Measurements from ENCODE around the gene MEIOSIN. TPM values are rescaled to one million over a fixed set of nuclear protein-coding genes. Genes with fewer than 3 reads are reported as not detected.

The MEIOSIN gene
- total RNA-seq, 1 donor from 2014 or later, result not detected

DNA sequence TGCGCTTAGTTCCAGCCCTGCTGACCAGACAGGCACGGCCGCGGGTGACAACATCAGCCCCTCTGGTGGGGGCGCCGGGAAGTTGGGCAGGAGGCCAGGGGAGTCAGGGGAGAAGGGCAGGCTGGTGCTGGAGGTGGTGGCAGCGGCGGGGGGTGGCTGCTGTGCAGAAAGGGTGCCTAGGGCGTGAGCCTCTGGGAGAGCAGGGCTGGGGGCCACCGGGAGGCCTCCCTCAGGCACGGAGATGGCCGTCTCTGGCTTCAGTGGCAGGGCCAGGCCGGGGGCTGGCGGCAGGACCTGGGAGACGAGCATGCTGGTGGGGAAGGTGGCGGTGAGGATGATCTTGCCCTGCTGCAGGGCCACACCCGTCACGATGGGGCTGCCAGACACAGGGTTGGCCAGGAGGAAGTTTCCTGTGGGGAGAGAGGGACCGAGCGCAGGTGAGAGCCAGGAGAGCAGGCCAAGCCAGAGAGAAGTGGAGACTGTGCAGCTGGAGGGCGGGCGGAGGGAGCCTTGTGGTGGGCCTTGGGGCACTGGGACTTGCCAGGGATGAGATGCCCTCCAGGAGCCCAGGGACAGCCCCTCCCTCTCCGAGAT, 32.6 kb downstream of the MEIOSIN start:
- no peak for DNase-seq

DNA sequence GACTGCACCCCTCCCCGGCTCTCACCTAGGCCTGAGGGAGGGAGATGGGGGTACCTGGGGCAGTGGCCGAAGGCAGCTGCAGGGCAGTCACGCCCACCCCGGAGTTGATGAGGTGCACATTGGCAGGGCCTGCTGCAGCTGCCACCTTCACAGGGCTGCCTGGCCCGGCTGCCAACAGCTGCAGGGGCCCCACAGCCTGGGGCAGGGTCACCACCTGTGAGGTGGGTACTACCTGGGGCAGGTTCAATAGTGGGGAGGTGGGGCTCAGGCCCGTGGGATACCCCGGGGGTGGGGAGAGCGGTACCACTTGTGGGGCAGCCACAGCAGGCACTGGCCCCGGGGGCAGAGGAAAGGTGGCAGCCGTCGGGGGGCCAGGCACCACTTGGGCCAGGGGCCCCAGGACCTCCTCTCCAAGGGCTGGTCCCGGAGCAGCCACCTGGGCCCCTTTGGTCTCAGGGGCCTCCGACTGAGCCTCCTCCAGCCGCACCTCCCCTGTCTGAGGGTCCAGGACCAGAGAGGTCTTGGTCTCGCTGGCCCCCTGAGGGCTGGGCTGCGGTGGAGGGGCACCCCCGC, 33.1 kb downstream of the MEIOSIN start:
- DNase-seq, result no peak

DNA sequence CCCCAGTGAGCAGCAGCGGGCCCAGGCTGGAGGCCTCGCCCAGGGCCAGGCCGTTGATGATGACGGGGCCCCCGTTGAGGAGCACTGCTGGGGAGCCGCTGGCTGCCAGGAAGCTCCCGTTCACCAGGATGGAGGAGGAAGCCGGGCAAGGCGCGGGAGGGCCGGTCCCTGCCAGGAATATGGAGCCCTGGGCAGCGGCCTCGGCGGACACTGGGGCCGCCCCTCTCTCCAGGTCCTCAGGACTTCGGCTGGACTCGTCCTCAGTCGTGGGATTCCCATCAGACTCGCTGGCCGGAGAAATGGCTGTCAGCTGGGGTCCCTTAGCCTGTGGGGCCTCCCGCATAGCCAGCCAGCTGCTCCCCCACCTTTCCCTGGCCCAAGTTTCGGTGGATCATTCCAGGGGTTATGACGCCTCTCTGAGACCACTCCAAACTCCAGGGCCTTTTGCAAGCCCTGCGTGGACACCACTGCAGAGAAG, 33.7 kb downstream of the MEIOSIN start:
- DNase-seq, result peak; percentile 39

DNA sequence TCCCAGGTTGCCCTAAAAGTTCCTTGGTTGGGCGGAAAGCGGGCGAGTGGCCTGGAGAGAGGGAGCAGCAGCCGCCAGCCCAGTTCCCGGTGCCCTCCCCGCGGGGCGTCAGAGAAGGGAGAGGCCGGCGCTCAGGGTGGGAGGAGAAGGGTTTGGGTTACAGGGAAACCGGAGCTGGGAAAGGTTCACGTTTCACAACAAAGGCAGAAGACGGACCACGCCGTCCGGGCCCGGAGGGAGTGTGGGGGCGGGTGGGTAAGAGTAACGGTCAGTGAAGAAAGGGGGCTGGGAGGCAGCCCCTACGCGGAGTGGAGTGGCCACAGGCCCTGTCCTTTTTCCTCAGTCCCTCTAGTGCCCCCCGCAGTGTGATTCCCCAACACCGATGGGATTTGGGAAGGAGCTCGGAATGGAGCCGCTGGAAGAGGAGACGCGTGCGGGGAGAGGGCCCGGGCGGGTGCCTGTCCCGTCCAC, 34.2 kb downstream of the MEIOSIN start:
- DNase-seq, result peak; percentile 63

DNA sequence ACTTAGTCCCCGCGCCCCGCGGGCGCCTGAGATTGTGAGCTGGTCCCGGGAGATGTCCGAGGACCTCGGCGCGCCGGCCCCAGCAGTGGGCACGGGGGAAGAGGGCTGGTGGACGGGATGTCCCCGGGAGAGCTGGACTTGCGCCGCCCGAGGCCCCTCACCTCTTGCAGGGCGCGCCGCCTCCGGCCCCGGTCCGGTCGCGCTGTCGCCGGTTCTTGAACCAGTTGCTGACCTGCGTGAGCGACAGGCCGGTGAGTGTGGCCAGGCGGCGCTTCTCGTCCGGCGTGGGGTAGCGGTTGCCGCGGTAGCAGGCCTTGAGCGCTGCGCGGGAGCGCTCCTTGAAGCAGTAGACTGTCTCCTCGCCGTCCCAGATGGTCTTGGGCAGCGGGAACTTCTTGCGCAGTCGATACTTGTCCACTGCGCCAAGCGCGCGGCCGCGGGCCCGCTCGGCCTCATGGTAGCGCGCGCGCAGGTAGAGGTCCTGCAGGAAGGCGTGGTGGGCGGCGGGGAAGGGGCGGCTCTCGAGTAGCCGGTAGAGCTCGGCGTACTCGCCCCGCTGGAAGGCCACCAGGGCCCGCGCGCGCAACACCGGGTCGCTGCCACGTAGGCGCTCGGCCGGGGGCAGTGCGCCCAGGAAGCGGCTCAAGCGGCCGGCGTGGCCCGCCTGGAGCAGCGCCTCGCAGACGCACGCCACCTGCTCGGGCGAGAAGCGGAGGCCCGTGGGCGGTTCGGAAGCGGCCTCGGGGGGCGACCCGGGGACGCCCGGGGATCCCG, 34.8 kb downstream of the MEIOSIN start:
- DNase-seq, result peak; percentile 78

DNA sequence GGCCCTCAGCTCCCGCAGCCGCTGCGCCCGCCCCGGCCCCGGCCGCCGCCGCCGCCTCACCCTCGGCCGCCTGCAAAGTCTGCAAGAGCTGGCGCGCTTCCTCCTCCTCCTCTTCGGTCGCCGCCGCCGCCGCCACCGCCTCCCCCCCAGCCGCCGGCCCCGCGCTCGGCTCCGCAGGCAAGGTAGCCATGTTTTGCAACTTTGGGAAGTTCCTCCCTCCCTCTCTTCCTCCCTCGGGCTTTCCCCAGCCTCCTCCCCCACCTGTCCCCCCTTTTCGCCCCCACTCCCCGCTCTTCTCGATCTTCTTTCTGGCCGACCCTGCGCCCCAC, 35.4 kb downstream of the MEIOSIN start:
- peak; percentile 56 for DNase-seq

DNA sequence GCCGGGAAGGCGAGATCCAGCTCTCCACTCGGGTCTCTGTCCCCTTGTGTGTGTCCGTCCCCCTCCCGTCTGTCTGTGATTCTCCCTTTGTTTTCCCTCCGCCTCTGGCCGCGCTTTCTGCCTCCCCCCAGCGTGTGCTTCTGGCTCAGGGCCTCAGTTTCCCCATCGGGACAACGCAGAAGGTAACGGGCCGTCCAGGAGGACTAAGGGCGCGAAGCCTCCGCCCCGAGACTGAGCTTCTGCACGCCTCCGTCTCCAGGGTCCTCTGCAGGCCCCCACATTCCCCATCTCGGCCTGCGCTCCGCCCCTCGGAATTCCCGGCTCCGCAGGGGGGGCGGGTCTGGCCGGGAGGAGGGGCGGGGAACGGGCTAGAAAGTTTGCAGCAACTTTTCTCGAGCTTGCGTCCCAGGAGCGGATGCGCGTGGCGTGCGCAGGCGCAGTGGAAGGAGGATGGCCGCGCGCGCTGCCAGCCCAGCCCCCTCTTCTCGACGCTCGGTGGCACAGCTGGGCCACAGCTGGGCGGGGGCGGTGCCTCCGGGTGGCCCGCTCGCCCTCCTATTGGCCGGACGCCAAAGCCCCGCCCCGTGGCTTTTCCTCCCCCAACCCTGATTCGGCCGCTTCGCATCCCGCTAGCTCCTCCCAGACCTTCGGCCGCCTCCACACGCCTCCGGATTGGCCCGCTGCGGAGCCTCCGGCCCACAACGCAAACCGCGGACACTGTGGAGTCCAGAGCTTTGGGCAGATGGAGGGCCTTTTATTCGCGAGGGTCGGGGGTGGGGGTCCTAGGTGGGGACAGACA, 35.9 kb downstream of the MEIOSIN start, which contains the start of gene SIX5:
SIX5 (minus strand) TSS at position 269 of the 799 bp plus-strand sequence. CDS start 408 bp downstream, outside the sequence.
- peak; percentile 99 for DNase-seq

DNA sequence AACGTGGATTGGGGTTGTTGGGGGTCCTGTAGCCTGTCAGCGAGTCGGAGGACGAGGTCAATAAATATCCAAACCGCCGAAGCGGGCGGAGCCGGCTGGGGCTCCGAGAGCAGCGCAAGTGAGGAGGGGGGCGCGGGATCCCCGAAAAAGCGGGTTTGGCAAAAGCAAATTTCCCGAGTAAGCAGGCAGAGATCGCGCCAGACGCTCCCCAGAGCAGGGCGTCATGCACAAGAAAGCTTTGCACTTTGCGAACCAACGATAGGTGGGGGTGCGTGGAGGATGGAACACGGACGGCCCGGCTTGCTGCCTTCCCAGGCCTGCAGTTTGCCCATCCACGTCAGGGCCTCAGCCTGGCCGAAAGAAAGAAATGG, 36.6 kb downstream of the MEIOSIN start:
- DNase-seq, result no peak

DNA sequence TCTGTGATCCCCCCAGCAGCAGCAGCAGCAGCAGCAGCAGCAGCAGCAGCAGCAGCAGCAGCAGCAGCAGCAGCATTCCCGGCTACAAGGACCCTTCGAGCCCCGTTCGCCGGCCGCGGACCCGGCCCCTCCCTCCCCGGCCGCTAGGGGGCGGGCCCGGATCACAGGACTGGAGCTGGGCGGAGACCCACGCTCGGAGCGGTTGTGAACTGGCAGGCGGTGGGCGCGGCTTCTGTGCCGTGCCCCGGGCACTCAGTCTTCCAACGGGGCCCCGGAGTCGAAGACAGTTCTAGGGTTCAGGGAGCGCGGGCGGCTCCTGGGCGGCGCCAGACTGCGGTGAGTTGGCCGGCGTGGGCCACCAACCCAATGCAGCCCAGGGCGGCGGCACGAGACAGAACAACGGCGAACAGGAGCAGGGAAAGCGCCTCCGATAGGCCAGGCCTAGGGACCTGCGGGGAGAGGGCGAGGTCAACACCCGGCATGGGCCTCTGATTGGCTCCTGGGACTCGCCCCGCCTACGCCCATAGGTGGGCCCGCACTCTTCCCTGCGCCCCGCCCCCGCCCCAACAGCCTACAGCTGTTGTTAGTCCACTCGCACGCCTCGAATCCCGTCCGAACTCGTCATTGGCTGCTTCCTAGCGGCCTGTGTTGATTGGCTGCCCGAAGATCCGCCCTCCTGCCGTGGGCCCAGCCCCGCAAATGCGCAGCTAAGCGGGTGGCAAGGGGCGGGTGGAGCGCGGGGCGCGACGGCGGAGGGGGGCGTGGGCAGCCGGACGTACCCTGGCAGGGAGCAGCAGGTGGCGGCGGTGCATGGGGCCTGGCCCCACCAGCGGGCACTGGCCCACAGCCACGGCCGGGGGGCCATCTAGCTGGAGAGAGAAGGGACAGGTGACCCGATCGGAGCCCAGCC, 37.2 kb downstream of the MEIOSIN start:
- DNase-seq, result peak; percentile 99

DNA sequence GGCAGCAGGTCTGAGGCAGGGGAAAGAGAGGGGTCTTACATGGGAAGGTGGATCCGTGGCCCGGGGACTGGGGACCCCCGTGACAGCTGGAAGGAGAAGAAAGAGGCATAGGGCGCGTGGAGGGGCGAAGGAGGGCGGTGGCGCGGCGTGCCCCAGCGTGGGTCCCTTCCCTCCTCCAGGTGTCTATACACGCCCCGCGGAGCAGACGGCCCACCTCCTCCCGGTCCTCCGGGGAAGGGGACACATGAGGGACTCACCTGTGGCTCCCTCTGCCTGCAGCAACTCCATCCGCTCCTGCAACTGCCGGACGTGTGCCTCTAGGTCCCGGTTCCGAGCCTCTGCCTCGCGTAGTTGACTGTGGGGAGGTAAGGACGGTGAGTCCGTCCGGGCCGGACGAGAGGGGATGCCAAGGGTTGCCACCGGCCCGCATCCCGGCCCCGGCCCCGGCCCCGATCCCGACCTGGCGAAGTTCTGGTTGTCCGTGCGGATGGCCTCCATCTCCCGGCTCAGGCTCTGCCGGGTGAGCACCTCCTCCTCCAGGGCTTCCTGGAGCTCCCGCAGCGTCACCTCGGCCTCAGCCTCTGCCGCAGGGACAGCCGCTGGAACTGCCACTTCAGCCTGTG, 38.2 kb downstream of the MEIOSIN start:
- no peak for DNase-seq

DNA sequence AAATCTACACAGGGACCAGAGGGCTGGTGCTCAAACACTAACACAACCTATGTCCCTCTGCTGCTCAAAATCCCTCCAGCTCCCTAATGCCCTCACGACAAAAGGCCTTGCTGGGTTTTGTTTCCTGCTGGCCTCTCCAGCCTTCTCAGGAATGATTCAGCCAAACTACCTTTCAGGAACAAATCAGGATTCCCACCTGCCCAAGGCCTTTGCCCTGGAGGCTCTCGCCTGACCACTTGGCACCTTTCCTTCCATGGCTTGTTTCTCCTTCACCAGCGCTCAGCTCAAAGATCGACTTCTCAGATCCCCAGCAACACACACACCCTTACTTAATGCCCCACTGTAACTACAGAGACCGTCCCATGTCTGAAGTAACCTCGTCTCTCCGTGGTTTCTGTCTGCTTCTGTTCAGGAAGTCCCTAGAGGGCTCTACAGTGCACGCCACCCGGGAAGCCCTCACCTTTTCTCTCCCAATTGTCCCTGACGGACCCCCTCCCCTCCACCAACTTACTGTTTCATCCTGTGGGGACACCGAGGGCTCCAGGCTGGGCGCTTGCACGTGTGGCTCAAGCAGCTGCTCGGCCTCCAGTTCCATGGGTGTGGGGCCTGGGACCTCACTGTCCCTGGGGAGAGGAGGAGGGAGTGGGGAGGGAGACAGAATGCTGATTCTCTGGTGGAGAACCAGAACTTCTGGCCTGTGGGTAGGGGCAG, 39.0 kb downstream of the MEIOSIN start:
- no peak for DNase-seq

DNA sequence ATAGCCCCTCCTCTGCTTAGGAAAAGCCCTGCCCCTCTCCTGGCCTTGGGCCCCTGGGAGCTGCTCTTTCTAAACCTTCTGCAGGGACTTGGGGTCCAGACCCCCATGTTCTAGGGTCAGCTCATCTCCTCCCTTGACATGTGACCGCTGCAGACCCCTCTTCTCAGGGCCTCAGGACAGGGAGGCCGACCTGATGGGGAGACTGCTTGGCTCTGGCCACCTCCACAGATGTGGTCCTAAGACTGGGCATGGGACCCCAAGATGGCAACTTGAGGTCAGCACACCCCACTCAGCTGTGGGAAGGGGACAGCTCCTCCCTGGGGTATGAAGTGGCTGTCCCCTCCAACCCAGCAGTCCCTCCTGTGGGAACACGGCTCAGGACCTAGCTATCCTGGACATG, 39.7 kb downstream of the MEIOSIN start:
- no peak for DNase-seq

DNA sequence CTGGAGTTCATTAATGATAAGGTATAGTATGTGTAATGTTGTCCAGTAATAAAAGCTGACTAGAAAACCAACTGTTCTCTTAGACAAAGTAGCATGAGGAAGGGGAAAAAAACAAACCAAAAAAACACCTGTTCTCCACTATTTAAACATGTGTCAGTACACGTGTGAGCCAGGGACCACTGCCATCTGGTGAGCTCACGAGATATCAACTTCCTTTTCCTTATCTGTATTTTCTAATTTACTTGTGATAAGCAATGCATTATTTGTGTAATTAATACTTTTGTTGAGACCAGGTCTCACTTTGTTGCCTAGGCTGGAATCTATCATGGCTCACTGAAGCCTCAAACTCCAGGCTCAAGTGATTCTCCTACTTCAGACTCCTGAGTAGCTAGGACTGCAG, 40.1 kb downstream of the MEIOSIN start:
- no peak for DNase-seq

DNA sequence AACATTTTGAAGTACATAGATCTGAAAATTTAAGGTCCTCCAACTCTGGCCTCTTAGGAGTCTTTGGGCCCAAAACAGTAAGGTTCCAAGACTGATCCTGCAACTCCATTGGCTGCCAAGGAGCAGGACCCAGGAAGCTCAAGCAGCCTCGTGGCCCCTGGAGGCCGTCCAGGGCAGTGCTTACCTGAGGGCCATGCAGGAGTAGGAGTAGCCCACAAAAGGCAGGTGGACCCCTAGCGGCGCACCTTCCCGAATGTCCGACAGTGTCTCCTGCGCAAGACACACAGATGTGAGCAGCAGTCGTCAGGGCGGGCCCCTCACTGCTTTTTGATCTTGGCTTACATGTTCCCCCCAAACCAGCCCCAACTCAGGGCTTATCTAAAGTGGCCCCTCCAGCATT, 41.5 kb downstream of the MEIOSIN start:
- DNase-seq, result no peak

DNA sequence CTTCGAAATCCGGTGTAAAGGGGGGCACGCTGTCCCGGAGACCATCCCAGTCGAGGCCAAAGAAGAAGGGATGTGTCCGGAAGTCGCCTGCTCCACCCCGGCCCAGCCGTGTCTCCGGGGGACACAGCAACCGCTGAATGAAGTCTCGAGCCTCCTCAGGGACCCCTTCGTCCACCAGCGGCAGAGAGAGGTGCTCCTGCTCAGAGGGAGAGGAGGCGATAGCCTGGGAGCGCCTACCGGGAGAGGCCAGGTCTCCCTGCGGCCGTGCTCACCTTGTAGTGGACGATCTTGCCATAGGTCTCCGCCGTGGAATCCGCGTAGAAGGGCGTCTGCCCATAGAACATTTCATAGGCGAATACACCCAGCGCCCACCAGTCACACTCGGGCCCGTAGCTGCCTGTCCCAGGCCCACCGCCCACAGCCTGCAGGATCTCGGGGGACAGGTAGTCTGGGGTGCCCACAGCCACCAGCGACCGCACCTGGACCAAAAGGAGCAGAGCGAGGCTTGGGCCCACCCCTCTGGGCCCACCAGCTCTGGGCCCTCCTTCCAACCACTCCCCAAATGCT, 44.2 kb downstream of the MEIOSIN start:
- no peak for DNase-seq

DNA sequence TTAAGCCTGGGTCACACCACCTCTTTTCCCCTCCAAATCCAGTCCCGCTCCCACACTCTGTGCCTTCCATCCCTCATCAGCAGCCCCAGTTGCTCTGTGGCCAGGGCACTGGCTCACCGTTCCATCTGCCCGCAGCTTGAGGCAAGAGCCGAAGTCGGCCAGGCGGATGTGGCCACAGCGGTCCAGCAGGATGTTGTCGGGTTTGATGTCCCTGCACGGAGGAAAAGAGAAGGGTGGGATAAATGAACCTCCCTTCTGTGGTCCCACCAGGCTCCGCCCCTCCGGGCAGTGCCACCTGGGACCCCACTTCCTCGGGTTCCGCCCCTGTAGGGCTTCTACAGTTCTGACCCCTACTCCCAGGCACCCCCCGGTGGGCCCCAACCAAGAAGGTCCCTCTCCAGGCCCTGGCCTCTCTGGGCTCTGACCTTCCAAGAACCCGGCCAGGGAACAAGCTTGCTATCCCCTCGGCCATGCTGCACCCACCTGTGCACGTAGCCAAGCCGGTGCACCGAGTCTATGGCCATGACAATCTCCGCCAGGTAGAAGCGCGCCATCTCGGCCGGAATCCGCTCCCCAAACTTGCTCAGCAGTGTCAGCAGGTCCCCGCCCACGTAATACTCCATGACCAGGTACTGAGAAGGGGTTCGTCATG, 44.9 kb downstream of the MEIOSIN start:
- no peak for DNase-seq

DNA sequence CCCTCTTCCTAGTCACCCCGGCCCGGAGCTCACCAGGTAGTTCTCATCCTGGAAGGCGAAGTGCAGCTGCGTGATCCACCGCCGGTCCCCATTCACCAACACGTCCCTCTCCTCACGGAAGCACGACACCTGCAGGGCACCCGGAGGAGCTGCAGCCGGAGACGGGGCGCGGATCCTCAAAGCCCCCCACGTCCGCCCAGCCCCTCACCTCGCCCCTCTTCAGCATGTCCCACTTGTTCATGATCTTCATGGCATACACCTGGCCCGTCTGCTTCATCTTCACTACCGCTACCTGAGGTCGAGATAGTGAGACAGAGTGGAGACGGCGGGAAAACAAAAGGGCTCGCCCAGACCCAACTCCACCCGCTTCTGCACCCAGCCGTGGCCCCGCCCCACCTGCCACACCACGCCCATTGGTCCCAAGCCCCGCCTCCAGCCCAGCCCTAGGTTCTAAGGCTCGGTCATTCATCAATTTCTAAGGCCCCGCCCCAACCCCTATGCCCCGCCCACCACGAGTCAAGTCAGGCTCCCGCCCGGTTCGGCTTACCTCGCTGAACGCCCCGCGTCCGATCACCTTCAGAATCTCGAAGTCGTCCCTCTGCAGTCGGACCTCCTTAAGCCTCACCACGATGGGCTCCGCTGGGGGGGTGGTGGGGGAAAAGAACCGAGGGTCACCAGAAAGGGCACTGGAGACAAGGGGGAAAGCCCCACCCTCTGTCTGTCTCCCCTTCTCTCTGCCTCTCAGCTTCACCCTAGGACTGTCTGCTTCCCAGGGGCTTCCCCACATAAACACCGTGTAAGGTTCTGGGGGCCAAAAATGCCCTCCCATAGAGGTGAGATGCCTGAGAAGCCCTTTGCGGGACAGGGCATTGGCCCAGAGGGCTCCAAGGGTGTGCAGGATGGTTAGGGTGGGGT, 46.2 kb downstream of the MEIOSIN start:
- peak; percentile 87 for DNase-seq

DNA sequence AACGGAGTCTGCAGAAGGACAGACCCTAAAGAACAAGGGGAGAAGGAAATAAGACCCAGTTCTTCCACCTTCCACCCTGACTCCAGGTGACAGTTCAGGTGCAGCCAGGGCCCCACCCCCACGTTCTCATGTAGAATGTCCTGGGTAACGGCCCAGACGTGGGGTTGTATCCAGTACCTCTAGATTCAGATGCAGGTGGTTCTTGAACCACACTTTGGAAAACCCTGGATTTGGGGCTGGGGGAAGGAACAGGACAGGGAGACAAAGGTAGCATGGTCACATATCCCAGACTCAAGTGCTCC, 46.9 kb downstream of the MEIOSIN start:
- DNase-seq, result no peak
